ENCODE measurements around the gene CIZ1.

The CIZ1 gene

DNA sequence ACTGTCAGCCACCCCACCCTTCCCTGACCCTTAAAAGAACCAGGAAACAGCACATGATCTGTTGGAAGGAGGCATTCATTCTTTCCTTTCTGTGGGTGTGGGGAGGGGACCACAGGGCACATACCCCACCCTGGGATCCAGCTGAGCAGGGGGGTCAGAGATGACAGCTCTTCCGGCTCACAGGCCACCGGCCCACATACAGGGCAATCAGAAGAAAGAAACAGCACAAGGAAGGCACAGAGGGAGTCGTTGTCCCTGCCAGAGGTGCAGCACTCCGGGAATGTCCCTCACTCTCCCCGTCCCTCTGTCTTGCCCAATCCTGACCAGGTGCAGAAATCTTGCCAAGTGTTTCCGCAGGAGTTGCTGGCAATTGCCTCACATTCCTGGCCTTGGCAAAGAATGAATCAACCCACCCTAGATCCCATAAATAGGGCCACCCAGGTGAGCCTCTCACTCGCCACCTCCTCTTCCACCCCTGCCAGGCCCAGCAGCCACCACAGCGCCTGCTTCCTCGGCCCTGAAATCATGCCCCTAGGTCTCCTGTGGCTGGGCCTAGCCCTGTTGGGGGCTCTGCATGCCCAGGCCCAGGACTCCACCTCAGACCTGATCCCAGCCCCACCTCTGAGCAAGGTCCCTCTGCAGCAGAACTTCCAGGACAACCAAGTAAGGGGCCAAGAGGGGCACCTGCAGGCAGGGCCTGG lies 42.2 kb downstream of the CIZ1 start, which contains the start of gene LCN2:
Gene LCN2, plus strand, starts transcription at position 453 of the 701 bp plus-strand sequence. Its CDS starts 73 bp downstream, at position 526.
- DNase-seq (ENCODE audit: low spot score): no peak
- no peak for TF ChIP-seq CTCF (IDR thresholded peaks at IDR 0.05; ENCODE audit: extremely low read depth, missing control alignments)

DNA sequence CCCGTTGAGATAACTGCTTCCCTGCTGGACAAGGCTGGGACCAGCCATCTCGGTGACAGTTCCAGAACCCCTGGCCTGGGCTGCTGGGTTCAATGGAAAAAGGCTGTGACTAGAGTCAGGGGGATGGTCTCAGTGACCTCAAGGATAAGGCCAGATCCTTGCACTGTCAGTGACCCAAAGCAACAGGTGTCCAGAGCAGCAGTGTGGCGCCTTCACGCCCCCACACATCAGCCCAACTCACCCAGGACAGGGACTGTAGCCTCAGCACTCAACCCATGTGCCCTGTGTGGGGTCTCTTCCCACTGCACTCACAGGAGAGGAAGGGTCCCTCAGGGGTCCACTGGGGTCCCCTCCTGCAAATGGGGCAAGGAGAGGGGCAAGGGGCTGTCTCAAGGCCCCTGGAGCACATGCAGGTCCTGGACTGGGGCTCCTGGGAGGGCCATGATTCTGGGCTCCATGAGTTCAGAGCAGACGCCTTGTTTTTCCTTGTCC lies 42.8 kb downstream of the CIZ1 start:
- TF ChIP-seq CTCF (IDR thresholded peaks at IDR 0.05; ENCODE audit: extremely low read depth, missing control alignments): no peak
- DNase-seq (ENCODE audit: low spot score): no peak

DNA sequence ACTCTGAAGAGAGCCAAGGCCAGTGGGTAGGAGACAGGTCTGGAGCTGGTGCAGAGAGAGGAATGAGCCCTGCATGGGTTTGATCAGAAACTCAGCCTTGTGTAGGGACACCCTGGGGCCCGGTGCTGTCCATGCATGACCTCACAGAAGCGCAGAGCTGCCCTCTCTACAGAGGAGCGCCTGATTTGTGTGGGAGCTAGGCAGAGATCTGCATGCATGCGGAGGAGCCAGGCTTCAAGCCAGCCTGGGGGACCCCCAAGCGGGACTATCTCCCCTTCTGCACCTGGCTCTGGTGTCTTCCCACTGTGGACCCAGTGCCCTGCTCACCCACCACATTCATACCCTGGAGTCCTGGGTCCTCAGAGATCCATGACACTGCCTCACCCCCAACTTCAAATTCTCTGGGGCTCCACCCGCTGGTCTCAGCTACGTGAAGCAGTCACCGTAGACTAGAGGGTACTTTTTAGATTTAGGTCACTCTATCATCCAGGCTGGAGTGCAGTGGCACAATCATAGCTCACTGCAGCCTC lies 44.7 kb downstream of the CIZ1 start:
- no peak for TF ChIP-seq CTCF (IDR thresholded peaks at IDR 0.05; ENCODE audit: extremely low read depth, missing control alignments)
- DNase-seq (ENCODE audit: low spot score): no peak

- no peak for TF ChIP-seq CTCF (IDR thresholded peaks at IDR 0.05; ENCODE audit: extremely low read depth, missing control alignments)
- no peak for DNase-seq (ENCODE audit: low spot score)
Measured at GRCh38 chr9:128145951-128146351, 45.4 kb downstream of the CIZ1 start.

GRCh38 chr9:128145536-128145935 lies 45.8 kb downstream of the CIZ1 start:
- DNase-seq (ENCODE audit: low spot score): no peak
- no peak for TF ChIP-seq CTCF (IDR thresholded peaks at IDR 0.05; ENCODE audit: extremely low read depth, missing control alignments)

DNA sequence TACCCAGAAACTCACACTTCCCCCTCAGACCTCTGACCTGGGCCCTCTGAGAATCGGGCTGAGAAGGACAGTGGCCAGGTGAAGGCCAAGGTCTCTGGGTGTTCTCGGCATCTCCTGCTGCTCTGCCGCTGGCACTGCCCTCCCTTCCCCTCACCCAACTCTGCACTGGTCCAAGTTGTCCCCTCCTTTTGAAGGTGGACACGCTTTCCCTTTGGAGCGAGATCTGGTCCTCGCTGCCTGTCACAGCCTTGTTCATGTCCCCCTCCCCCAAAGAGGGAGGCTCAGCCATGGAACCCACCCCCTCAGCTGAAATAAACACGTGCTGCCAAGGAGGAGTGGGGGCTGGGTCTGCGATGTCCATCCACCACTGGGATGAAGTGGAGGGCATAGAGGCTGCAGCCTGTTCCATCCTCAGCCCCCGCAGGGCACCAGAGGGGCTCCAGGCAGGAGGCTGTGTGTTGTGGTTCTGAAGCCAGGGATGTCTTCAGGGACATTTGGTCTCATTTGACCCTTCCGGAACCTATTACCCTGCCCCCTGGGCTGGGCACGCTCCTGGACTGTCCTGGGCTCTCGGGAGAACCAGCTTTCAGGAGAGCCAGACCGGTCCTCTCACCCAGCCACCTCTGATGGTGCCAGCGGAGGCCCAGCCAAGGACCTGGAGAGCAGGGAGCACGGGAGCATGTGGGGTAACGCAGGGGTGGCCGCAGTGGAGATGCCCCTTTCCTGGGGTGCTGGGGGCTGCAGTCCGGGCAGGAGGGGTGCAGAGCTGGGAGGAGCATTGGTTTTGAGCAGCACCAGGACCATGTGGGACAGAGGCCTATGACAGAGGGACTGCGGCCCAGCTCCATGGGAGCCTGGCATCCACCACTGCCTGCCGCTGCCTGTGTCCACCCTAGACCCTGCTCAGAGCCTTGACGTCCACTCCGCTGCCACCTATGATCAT lies 46.9 kb downstream of the CIZ1 start:
- no peak for DNase-seq (ENCODE audit: low spot score)
- no peak for TF ChIP-seq CTCF (IDR thresholded peaks at IDR 0.05; ENCODE audit: extremely low read depth, missing control alignments)

Measured in GM20000 (cell line).